Glutamatergic neuron (in vitro differentiated cells): ENCODE results near the gene STK17B. TPM values are rescaled to one million over a fixed set of nuclear protein-coding genes. Genes with fewer than 3 reads are reported as not detected.

ENCODE experiments used
- DNase-seq: peaks from one replicate; pipeline ENCODE4 v3.0.0; 2022
- H3K27ac Mint-ChIP-seq: one replicate; pipeline ENCODE4 v1.8.0; 2020; ENCODE audit warnings: mild to moderate bottlenecking, mixed read lengths, inconsistent platforms; ENCODE audit not compliant: unreplicated experiment
- H3K27me3 Mint-ChIP-seq: one replicate; pipeline ENCODE4 v1.8.0; 2020; ENCODE audit warnings: mild to moderate bottlenecking, moderate library complexity, mixed read lengths, inconsistent platforms; ENCODE audit not compliant: unreplicated experiment
- H3K36me3 Mint-ChIP-seq: one replicate; pipeline ENCODE4 v1.8.0; 2020; ENCODE audit warnings: mild to moderate bottlenecking, mixed read lengths, inconsistent platforms; ENCODE audit not compliant: unreplicated experiment
- H3K4me1 Mint-ChIP-seq: one replicate; pipeline ENCODE4 v1.8.0; 2020; ENCODE audit warnings: mild to moderate bottlenecking, low read depth, mixed read lengths, inconsistent platforms; ENCODE audit not compliant: unreplicated experiment
- H3K4me3 Mint-ChIP-seq: one replicate; pipeline ENCODE4 v1.8.0; 2020; ENCODE audit warnings: mild to moderate bottlenecking, mixed read lengths, inconsistent platforms; ENCODE audit not compliant: unreplicated experiment
- H3K9me3 Mint-ChIP-seq: one replicate; pipeline ENCODE4 v1.8.0; 2020; ENCODE audit warnings: mild to moderate bottlenecking, moderate library complexity, mixed read lengths, inconsistent platforms; ENCODE audit not compliant: unreplicated experiment
- CTCF ChIP-seq: fragments of 200-600 bp; sonication (generic); IDR thresholded peaks from one replicate; pipeline ENCODE4 v1.5.0; 2021; ENCODE audit not compliant: partially characterized antibody, unreplicated experiment
- total RNA-seq: library from RNA; stranded (reverse); fragmentation: NEBNext Ultra II Directional; extraction: Animal tissue kit (Norgen Biotek cat#: 25700); gene quantifications from one replicate; pipeline ENCODE4 v1.2.1, GENCODE V29; 2021; ENCODE audit not compliant: unreplicated experiment

Gene STK17B
- total RNA-seq, 1 donor from 2014 or later: 2.5 TPM

GRCh38 chr2:196186266-196186980, 15.0 kb upstream of the STK17B start:
- Mint-ChIP-seq H3K27ac (no peak overlapping the region), H3K9me3 (no peaks in the 10 kb centered on the region), H3K4me3 (no peak overlapping the region), H3K4me1 (no peaks in the 10 kb centered on the region), H3K36me3 (no peaks in the 10 kb centered on the region), H3K27me3 (no peaks in the 10 kb centered on the region)
- no peak for TF ChIP-seq CTCF
- no peak for DNase-seq

GRCh38 chr2:196184921-196185320, 13.5 kb upstream of the STK17B start:
- no peaks in the 10 kb centered on the region for H3K4me1 Mint-ChIP-seq
- TF ChIP-seq CTCF: no peak
- DNase-seq: no peak
- no peak overlapping the region for H3K27ac Mint-ChIP-seq
- no peaks in the 10 kb centered on the region for H3K27me3 Mint-ChIP-seq
- no peaks in the 10 kb centered on the region for H3K9me3 Mint-ChIP-seq
- H3K36me3 Mint-ChIP-seq: no peaks in the 10 kb centered on the region
- no peak overlapping the region for H3K4me3 Mint-ChIP-seq

GRCh38 chr2:196183528-196184231, 12.3 kb upstream of the STK17B start:
- Mint-ChIP-seq H3K9me3 (no peaks in the 10 kb centered on the region), H3K4me3 (no peak overlapping the region), H3K4me1 (no peaks in the 10 kb centered on the region), H3K27ac (no peak overlapping the region), H3K27me3 (peaks cover 2% of the 10 kb centered on the region), H3K36me3 (no peaks in the 10 kb centered on the region)
- no peak for TF ChIP-seq CTCF
- no peak for DNase-seq

- DNase-seq: no peak
- Mint-ChIP-seq H3K9me3 (no peaks in the 10 kb centered on the region), H3K27me3 (peaks cover 2% of the 10 kb centered on the region), H3K4me3 (no peak overlapping the region), H3K4me1 (no peaks in the 10 kb centered on the region), H3K36me3 (no peaks in the 10 kb centered on the region), H3K27ac (no peak overlapping the region)
- TF ChIP-seq CTCF: no peak
Observed at GRCh38 chr2:196183172-196183473, 11.7 kb upstream of the STK17B start.

GRCh38 chr2:196182439-196183171, 11.2 kb upstream of the STK17B start:
- Mint-ChIP-seq H3K4me3 (no peak overlapping the region), H3K27ac (no peak overlapping the region), H3K27me3 (peaks cover 2% of the 10 kb centered on the region), H3K36me3 (no peaks in the 10 kb centered on the region), H3K4me1 (no peaks in the 10 kb centered on the region), H3K9me3 (no peaks in the 10 kb centered on the region)
- no peak for DNase-seq
- TF ChIP-seq CTCF: no peak
